ENCODE data around the gene GLRX5.

GLRX5 gene

DNA sequence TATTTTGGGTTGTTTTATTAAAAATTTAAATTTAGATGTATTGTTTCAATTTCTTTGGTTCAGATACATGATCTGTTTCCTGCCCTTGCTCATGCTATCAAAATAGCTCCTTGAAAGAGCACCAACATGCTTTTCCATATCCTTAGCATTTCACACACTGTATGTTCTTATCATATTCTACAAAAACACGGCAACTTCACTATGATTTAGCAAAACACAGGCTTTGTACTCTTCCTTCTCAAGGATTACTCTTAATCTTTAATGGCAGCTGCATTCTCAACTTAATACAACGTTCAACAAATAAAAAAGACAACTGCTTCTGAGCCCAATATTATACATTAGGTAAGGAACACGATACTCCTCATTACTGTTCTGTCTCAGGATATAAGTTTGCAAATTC, 2.9 kb upstream of the GLRX5 start:
- DNase-seq (ENCODE audit: extremely low read depth, low read depth): no peak
- TF ChIP-seq, protein P1, sequence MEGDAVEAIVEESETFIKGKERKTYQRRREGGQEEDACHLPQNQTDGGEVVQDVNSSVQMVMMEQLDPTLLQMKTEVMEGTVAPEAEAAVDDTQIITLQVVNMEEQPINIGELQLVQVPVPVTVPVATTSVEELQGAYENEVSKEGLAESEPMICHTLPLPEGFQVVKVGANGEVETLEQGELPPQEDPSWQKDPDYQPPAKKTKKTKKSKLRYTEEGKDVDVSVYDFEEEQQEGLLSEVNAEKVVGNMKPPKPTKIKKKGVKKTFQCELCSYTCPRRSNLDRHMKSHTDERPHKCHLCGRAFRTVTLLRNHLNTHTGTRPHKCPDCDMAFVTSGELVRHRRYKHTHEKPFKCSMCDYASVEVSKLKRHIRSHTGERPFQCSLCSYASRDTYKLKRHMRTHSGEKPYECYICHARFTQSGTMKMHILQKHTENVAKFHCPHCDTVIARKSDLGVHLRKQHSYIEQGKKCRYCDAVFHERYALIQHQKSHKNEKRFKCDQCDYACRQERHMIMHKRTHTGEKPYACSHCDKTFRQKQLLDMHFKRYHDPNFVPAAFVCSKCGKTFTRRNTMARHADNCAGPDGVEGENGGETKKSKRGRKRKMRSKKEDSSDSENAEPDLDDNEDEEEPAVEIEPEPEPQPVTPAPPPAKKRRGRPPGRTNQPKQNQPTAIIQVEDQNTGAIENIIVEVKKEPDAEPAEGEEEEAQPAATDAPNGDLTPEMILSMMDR (IDR thresholded peaks at IDR 0.05; ENCODE audit: low read depth, low read length): no peak

DNA sequence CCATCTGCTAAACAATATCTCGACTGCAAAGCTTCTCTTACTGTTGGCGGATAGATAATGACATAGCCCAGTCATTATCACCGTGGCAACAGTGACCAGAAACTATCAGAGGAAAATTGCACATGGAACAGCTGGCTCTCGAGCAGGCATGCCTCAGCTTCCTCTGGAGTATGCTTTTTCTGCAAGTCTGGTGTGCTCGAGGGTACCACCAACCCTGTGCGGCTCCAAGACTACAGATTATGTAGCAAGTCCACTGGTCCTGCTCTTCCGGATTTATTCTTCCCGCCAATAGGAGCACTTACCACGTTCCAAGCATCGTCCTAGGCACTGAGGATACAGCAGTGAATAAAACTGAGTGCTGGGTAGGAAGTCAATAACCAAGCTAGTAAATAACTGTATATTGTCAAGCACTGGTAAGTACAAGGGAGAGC, 1.4 kb upstream of the GLRX5 start:
- no peak for DNase-seq (ENCODE audit: extremely low read depth, low read depth)
- TF ChIP-seq, protein P1 (IDR thresholded peaks at IDR 0.05; ENCODE audit: low read depth, low read length): no peak

DNA sequence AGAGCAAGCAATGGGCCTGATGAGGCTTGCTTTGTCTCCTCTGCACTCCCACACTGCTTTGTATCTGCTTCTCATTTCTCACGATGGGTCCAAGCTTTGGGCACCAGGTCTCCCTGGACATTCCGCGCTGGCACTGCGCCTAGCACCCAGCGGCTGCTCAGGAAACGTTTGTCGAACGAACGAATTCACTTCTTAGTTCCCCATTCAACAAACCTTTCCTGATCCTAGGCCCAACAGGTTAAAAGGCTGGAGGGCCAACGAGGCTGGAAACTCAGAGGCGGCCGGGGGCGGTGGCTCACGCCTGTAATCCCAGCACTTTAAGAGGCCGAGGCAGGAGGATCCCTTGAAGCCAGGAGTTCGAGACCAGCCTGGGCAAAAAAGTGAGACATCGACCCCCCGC, 1.0 kb upstream of the GLRX5 start:
- TF ChIP-seq, protein P1 (IDR thresholded peaks at IDR 0.05; ENCODE audit: low read depth, low read length): no peak
- no peak for DNase-seq (ENCODE audit: extremely low read depth, low read depth)

DNA sequence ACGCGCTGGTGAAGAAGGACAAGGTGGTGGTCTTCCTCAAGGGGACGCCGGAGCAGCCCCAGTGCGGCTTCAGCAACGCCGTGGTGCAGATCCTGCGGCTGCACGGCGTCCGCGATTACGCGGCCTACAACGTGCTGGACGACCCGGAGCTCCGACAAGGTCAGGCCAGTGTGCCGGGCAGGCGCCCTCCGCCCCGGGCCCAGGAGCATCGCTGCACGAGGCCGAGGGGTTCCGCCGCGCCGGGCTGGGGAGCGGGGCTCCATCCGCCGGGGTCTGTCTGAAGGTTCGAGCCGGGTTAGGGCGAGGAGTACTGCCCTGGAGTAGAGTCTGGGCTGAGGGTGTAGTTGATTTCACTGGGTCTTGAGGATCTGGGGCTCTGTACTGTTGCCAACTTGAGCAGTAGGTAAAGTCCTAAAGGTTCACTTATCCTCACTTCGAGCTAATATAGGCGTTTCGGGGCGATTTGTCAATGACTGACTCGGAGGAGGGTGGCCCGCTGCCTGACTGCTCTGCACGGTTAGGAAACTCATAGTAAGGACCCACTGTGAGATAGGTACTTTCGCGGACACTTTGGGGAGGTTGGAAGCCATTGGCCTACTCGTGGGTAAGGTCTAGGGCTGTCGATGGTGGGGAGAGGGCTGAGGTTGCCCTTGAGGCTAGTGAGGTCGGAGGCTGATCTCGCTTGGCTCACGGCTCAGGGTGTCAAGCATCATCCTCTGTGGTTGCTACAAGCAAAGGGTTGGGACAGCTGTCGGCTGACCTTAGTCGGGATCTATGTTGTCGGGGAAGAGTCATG, 574 bp downstream of the GLRX5 start:
- TF ChIP-seq, protein P1 (IDR thresholded peaks at IDR 0.05; ENCODE audit: low read depth, low read length): no peak
- DNase-seq (ENCODE audit: extremely low read depth, low read depth): no peak

DNA sequence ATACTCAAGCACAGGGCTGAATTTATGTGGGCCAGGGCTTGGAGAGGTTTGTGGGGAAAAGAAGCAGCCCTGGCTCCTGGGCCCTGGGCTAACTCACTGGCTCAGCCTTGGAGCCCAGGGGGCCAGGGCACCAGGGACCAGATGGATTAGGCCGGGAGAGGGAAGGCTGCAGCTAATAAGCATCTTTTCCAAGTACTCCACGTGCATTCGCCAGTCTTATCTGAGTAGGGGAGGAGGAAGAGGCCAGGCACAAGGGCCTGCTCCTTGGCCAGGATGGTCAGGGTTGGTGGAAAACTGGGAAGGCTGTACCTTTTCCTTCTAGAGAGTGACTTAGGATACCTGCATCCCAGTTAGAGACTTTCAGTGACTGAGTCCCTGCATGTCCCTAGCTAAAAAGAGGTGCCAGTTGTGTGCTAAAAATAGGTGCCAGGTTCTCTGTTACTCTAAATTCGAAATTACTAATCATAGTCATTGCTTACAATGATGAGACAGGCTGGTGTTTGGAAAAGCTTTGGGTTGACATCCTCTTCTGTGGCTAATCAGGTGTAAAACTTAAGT, 1.3 kb downstream of the GLRX5 start:
- no peak for DNase-seq (ENCODE audit: extremely low read depth, low read depth)
- TF ChIP-seq, protein P1 (IDR thresholded peaks at IDR 0.05; ENCODE audit: low read depth, low read length): no peak

DNA sequence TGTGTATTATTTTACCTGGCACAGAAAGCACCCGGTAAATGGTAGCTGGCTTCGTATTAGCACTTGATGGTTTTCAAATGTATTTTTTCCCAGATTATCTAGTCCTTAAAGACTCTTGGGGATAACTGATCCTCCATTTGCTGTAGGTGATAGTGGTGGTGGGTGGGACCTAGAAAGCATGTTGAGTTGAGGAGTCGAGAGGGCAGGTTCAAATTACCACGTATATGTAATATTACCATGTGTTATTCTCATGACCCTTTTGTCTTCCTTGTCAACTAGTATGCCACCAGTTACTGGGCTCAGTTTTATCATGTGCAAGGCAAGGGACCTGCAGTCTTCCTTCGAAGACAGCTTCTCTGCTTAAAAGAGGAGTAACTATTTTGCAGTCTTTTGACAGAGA, 1.8 kb downstream of the GLRX5 start:
- TF ChIP-seq, protein P1 (IDR thresholded peaks at IDR 0.05; ENCODE audit: low read depth, low read length): no peak
- DNase-seq (ENCODE audit: extremely low read depth, low read depth): no peak

DNA sequence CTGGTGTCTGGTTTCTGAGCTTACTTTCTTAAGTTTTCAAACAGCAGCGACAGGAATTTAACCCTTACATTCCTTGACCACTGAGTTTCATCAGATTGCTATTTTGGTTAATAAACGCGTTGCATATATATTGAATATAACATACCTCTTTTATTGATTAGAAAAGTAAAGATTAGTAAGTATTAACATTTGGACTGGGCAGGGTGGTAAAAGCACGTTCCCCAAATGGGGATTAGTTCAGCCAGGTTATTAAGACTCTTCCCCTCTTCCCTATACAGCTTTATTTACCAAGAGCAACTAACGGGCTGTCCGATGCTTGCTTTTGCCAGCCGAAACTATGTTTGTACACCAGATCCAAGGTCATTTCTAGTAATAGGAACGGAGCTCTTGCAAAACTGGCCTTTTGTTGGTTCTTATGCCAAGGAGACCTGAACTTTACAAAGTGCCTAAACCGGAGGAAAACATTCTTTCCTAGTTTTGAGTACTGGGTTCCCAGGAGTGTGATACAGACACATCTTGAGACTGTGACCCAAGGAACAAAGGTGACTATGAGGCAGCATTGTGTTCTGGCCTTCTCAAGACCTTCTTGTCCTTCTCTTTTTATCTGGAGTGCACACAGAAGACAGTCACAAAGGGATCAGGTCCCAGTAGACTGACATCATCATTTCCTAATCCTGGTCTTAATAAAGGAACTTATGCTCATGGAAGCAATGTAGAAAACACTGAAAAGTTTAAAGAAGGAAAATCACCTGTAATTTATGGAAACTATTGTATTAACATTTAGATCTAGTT, 2.6 kb downstream of the GLRX5 start:
- no peak for DNase-seq (ENCODE audit: extremely low read depth, low read depth)
- TF ChIP-seq, protein P1 (IDR thresholded peaks at IDR 0.05; ENCODE audit: low read depth, low read length): no peak
